EH (cell line): ENCODE data around the gene UBE2D1.

Source experiments
- DNase-seq: peaks from one replicate; pipeline ENCODE4 v3.0.0-alpha.2; 2015; ENCODE audit warnings: low read depth

The UBE2D1 gene

DNA sequence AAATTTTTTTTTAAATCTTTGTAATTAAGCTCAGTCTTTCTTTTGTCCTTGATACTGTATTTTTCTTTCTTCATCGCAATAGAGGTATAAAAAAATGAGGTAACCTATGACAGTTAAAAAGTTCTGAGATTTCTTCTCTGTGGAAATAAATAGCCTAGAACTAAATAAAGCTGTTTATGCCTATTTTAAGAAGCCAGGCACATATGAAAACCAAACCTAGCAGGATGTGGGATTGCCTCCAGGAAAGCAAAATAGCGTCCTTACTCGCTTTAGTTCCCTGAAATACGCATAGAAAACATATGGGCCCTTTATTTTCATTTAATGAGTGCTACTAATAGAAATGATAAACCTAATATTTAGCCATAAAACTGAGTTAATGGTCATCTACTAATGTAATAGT lies 6.6 kb downstream of the UBE2D1 start:
- DNase-seq: no peak

DNA sequence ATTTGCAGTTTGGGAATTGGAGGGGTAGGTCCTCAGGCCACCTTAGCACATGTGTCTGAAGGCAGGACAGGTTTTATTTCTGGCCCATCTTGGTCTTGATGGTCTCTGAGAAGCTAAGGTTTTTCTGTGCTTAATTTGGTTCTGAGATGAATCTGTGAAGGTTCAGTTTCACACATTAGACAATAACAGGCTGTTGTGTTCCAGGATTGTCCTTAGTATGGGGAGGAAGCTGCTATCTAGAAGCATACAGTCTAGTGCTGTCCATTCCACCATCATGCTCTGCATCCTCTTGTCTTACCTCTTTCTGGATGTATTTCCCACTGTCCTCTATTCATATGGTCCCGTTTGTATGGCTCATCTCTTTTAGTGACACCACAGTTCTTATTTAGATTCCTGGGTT lies 7.1 kb downstream of the UBE2D1 start:
- DNase-seq: no peak

DNA sequence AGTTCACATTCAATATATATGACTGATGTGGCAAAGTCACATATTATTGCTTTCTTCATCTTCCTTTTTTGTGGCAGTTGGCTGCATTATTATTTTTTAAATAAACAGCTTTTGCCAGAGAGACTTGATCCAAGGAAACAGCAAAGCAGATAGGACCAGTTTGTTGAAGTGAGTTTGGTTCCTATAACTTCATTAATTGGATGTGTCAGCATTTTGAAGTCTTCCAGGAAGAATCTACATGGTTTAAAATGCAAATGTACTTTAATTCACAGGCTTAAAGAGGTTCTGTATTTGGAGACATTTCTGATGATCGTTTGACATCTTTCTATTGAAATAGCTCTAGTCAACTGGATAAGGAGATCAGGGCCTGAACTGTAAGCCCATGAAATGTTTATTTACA lies 13.2 kb downstream of the UBE2D1 start:
- no peak for DNase-seq

DNA sequence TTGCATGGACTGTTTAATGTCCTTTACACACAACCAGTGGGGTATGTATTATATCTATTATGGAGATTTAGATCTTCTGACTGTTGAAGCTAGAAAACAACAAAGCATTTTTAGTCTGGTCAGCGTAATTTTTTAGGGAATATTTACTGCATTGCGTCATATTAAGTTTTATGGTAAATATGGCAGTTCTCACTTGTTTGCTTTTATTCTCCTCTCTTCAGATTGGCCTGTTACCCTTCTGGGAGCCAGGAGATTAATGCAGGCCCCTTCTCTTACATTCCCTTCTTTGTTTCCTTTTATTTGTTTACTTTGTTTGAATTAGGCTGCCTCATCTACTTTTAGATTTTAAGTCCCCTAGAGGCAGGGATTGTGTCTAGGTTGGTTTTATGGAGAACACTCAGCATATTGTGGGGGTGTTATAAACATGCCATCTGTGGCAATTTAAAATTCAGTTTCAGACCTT lies 13.8 kb downstream of the UBE2D1 start:
- no peak for DNase-seq

DNA sequence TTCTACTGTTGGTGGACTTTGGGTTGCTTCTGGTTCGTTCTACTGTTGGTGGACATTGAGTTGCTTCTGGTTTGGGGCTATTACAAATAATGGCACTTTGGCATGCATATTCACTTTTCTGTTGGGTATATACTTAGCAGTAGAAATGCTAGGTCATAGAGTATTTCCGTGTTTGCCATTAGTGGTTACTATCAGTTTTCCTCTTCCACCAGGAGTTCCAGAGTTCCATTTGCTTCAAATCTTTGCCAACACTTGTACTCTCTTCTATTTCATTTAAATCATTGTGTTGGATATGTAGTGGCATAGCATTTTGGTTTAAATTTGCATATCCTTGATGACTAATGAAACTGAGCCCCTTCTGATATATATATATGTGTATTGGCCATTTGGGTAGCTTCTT lies 15.2 kb downstream of the UBE2D1 start:
- no peak for DNase-seq

DNA sequence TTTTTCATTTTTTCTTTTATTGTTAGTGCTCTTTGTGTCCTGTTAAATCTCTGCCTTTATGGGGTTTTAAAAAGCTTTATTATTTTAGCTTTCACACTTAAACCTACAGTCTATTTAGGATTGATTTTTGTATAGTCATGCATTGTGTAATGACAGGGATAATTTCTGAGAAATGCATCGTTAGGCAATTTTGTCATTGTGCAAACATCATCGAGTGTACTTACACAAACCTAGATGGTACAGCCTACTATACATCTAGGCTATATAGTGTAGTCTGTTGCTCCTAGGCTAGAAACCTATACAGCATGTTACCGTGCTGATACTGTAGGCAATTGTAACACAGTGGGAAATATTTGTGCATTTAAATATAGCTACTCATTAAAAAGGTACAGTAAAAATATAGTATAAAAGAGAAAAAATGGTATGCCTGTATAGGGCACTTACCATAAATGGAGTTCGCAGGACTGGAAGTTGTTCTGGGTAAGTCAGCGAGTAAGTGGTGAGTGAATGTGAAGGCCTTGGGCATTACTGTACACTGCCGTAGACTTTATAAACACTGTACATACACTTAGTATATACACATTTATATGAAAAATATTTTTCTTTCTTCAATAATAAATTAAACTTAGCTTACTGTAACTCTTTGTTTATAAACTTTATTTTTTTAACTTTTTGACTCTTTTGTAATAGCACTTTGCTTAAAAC lies 16.0 kb downstream of the UBE2D1 start:
- no peak for DNase-seq

DNA sequence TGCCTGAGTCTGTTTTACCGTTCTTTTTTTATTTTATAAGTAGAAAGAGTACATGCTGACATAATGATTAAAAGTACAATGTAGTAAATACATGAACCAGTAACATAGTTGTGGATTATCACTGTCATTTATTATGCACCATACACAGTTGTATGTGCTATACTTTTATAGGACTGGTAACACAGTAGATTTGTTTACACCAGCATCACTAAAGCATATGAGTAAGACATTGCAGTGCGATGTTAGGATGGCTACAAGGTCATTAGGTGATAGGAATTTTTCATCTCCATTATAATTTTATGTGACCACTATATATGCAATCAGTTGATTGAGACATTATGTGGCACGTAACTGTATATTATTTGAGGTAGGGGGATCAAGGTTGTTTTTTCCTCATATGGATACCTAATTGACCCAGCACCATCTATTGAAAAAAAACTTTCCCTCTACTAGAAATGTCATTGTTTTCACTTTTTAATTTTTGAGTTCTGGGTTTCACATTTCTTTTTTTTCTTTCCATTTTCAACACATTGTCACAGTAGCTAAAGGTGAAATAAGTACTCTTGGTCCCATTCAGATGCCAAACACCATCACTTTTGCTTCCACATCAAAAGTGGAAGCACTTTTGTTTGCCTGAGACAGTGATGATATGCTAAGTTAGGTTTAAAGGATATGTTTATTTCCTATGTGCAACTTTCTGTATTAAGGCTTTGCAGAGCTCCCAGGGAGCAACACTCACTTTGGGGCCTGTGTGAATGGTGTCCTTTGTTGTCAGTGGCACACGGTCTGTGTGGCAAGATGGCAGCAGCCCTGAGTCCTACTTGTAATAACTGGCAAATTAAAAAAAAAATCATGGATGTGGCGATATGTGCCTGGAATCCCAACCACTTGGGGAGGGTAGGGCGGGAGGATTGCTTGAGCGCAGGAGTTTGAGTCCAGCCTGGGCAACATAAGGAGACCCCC lies 17.1 kb downstream of the UBE2D1 start:
- no peak for DNase-seq

DNA sequence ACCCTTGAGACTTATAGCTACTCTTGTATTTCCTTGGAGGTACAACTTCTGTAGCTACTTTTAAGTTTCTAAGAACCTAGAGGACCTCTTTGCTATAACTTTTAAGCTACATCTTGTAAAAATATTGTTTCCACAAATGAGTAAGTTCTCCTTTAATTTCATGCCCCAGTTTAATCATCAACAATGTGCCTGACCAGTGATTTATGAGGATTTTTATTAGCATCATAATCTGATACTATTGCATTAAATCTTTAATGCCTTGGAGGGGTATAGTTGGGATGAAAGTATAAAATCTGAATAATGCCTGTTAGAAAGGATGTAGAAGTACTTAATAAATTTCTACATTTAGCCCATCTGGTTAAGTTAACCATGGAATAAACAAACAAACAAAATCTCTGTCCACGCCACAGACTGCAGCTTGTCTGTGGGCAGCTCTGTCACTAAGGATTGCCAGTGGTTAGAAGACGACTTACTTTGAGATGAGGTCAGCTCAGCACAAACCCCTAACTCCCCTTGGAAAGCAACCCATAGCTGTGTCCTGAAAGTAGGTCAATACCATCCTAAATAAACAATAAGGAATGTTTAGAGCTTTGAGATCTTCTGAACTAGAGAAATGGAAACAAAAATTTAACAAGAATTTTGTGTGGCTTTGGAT lies 18.3 kb downstream of the UBE2D1 start:
- DNase-seq: peak; percentile 38

DNA sequence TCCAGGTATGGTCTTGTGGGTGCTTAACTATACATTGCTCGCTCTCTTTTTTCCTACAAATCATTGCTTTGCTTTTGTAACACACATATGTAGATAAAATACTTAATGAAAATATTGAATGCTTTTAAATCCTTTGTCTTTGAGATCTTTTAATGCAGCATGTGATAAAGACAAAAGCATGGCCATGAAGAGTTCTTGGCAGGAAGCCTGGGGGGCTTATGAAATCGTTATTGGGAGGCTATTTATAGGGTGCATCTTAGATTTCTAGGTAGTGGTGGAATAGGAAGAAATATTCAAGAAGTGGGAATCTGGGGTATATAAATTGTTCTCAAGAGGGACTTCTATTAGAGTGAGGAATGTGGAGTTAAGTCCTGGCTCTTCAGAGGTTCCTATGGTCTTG lies 21.9 kb downstream of the UBE2D1 start:
- no peak for DNase-seq

DNA sequence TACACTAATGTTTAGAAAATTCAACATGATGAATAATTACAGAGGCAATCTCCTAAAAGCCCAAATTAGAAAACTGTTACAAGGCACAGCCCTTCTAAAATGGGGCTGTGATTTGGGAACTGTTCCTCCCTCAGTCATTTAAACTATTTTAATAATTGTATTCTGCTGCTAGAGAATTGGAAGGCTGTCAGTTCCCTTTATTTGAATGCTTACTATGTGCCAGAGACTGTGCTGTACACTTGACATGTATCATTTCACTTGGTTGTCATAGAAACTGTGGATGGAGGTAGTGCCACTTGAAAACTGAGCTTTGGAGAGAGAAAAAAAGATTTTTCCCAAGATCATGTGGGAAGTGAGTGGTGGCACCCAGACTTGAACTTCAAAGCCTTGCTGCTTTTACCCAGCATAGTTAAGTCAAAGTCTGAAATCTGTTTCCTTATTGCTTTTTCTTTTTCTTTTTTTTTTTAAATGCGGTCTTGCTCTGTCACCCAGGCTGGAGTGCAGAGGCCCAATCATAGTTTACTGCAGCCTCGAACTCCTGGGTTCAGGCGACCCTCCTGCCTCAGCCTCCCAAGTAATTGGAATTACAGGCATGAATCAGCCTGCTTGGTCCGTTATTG lies 23.6 kb downstream of the UBE2D1 start:
- DNase-seq: no peak

DNA sequence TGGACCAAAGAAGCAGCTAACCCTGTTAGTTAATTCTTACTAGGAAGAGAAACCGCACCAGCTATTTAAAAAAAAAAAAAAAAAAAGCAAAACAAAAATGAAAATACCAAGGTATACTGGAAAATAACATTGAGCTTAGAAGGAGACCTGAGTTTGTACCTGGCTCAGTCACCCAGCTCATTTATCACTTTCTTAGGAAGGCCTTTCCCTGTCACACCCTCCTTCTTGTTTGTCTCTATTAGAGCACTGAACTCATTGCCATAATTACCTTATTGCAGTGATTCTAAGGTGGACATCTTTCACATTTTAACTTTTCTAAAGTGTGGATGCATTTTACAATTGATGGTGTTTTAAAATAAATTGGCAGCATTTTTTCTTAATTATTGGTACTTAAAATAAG lies 24.1 kb downstream of the UBE2D1 start:
- DNase-seq: no peak

DNA sequence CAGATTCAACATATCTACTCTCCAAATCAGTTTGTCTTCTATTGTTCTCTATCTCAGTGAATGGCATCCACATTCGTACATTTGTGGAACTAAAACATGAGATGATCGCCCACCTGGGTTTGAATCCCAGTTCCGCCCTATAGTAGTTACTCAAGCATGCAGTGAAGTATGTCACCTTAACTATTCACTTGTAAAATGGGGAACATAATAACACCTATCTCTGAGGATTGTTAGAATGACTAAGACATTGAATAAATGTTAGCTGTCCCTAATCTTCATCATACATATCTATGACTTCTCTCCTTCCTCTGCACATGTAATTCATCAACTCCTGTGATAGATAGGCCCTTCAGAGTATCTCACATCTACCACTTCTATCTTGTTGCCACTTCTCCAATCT lies 24.7 kb downstream of the UBE2D1 start:
- DNase-seq: no peak

DNA sequence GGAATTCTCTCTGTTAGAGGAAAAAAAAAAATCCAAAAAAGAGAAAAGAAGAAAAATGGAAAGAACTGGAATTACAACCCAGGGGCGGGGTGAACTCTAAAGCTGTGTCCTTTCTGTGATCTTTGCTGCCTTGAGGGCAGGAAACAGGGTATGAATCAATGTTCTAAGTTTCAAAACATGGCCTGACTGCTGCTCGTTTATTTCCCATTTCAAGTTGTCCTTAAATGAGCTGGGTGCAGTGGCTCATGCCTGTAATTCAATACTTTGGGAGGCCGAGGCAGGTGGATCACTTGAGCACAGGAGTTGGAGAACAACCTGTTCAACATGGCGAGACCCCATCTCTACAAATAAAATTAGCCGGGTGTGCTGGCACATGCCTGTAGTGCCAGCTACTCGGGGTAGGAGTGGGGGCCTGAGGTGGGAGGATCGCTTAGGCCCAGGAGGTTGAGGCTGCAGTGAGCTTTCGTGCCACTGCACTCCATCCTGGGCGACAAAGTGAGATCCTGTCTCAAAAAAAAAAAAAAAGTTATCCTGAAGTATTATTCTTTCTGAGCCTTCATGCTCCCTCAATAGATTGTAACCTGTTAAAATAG lies 25.7 kb downstream of the UBE2D1 start:
- DNase-seq: peak; percentile 49

DNA sequence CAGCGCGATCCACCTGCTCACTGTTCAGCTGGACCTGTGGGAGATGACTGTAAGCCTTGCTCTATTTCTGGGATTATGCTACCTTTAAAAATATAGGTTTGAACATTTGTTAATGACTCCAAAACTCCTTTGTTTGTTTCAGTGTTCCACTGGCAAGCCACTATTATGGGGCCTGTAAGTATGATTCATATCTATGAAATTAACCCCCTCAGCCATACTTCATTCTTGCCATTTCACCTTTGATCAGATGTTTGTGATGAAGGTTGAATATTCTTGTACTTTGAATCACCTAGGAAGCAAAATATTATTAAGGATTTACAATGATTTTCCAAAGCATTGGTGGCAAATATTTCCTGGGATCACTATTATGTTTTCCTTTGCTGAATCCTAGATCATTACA lies 26.5 kb downstream of the UBE2D1 start:
- DNase-seq: no peak

DNA sequence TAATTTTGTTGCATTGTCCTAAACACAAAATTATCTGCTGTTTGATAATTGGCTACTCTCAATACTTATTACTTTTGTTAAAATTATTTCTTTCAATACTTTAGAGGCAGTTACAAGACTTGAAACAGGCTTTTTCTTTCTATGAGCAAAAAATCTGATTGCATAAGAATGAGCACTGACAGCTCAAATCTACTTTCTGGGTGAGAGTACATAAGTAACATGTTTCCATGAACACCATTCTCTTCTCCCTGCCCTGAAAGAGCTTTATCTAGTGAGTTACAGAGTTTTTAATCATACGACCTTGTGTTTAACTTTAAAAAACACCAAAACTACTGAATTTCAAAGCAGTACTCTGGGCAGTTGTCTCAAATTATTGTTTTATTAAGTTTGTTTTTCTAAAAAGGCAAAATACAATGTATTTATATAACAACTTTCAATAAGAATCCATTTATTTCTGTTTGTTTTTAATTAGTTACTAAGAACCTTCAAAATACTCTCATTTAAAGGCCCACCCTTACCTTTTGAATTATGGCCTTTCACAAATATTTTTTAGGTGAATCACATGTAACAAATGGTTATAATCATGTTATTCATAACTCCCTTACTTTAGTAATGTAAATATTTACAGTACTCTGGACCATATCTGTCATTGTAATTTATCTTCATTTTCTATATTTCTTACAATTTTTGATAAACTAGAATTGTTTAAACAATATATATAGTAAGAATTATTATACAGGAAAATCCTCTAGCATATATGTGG lies 27.4 kb downstream of the UBE2D1 start:
- no peak for DNase-seq

DNA sequence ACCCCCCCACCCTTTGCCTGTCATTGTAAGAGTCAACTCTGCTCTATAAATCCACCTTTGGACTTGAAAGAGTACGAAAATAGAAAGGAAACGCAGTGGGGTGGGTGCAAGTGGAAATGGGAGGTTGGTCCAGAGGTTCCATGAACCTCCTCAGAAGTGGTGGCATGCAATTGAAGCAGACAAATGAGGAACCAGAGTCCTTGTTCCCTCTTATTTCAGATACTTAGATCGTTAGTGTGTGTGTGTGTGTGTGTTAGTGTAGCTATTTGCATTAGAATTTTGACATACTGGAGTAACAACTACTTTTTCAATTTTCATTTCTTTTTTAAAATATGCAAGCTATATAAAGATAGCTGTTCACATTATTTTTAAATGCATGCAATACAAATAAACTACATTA lies 32.3 kb downstream of the UBE2D1 start:
- DNase-seq: no peak

DNA sequence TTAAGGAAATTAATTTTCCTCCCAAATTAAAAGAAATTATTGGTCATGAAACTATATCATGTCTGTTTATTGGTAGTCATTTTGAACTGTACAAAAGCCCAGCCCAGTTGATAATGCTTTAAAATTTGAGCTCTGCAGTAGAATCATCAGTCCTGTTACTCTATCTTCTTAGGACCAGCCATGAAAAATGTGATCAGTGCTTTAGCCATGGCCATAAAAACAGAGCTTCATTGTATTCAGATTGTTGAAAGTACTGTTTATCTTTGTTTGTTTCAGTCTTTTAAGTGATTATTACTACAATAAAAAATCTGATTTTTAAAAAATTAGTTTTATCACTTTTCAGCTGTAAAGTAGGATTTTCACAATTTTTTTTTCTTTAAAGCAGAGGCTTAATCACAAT lies 36.7 kb downstream of the UBE2D1 start:
- no peak for DNase-seq

DNA sequence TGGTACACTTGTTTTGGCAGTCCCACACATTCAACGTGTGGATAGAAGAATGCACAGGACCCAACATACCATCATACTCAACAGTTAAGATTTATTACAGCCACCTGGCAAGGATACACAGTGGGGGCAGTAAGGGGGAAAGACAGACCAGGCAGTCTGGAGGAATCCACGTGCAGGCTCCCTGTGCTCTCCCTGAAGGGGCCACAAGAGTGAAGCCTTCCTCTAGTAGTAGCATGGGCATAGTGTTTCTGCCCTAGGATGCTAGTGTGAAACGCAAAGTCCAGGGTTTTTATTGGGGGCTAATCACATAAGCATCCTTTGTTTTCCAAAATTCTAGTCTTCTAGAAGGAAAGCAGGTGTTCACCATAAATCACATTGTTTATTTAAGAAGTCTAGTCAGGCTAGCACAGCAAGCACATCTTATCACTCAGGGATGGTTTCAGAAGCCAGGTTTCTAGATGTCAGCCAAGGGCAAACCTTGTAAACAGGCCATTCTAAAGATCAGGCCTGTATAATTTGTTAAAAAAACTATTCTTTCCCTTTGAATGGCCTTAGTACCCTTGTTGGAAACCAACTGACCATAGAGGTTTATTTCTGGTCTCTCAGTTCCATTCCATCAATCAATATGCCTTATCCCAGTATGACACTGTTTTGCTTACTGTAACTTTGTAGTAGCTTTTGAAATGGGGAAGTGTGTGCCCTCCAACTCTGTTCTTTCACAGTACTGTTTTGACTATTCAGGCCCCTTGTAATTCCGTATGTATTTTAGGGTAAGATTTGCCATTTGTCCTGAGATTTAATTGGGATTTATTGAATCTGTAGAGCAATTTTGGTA lies 38.0 kb downstream of the UBE2D1 start:
- no peak for DNase-seq

DNA sequence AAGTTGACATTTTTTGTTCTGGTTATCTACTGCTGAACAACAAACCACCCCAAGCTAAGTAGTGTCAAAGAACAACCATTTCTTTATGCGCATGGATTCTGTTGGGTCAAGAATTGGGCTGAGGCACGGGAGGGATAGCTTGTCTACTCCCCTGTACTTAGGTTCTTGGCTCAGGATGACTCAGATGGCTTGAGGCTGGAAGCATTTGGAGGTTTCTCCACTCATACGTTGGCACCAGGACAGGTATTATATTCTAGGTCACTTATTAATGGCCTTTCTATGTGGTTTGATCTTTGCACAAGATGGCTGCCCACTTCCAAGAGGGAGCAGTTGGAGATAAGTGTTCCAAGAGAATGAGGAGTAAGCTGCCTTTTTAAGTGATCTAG lies 38.6 kb downstream of the UBE2D1 start:
- no peak for DNase-seq

DNA sequence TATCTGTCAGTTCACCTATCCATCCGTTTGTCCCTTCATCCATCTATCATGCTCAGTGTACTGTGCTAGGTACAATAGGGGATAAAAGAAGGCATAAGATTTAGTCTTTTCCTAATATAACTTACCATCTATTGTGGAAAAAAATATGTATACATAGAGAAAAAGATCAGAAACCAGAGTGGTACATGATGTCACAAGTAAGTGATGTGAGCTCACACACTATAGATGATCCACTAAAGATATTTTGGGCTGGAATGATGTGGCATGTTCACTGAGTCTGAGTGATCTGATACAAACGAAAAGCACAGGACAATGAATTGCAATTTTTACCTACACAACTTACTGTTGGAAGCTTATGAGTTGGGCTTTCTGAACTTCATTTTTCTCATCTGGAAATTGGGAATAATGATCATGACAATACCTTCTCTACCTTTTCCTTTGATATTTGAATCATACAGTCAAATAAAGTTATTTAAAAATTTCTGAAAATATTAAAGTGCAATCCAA lies 47.7 kb downstream of the UBE2D1 start:
- no peak for DNase-seq
